NCI-H2029 treated with DMSO at 0.1 percent for 48 hours (cell line): ENCODE data around the gene CGA.
"Not testable (repeated sequence)": the region's sequence is repeated elsewhere in the genome, so short reads cannot be mapped to it uniquely, and the experiment has no call there.

Source experiments
- DNase-seq: peaks from one replicate; lab custom pipeline; 2025; lab: John Stamatoyannopoulos, UW

CGA gene

GRCh38 chr6:87095087-87095509 is at the start of gene CGA:
Gene CGA, minus strand, starts transcription at chr6:87095106. Its CDS starts 6,906 bp downstream, at chr6:87088200.
- DNase-seq: no peak

- not testable (repeated sequence) for DNase-seq
These were observed 45.0 kb upstream of the CGA start for GRCh38 chr6:87139927-87140326.

GRCh38 chr6:87139236-87139635 is 44.3 kb upstream of the CGA start:
- DNase-seq: peak; percentile 46

DNA sequence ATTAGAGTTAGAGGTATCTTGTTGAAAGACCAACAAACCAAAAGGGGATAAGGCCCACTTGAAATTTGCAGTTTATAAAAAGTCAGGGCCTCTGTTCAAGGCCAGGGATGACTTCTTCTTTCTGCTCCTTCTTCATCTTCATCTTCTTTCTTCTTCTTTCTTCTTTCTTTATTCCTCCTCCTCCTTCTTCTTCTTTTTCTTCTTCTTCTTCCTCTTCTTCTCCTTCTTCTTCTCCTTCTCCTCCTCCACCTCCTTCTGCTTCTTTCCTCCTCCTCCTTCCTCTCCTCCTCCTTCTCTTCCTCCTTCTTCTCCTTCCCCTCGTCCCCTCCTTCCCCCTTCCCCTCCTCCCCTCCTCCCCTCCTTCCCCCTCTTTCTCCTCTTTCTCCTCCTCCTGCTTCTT is 42.1 kb upstream of the CGA start:
- no peak for DNase-seq

GRCh38 chr6:87127737-87128136 is 32.8 kb upstream of the CGA start:
- no peak for DNase-seq

GRCh38 chr6:87126501-87126900 is 31.6 kb upstream of the CGA start:
- no peak for DNase-seq

DNA sequence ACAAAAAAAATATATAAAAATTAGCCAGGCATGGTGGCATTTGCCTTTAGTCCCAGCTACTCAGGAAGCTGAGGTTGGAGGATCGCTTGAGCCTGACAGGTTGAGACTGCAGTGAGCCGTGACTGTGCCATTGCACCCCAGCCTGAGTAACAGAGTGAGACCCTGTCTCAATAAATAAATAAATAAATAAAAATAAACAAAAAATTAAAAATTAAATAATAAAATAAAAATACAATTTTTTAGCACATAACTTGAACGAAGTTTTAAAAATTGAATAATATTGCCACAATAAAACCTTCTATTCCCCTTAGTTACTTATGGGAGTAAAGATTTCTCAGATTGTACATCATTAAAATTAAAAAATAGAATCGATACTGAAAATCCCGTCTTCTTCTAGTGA is 29.2 kb upstream of the CGA start:
- DNase-seq: no peak

- DNase-seq: no peak
These were observed 27.6 kb upstream of the CGA start for GRCh38 chr6:87122477-87122876.

- no peak for DNase-seq
These were observed 23.1 kb upstream of the CGA start for GRCh38 chr6:87118054-87118453.

- DNase-seq: no peak
These were observed 22.0 kb upstream of the CGA start for GRCh38 chr6:87116922-87117321.

DNA sequence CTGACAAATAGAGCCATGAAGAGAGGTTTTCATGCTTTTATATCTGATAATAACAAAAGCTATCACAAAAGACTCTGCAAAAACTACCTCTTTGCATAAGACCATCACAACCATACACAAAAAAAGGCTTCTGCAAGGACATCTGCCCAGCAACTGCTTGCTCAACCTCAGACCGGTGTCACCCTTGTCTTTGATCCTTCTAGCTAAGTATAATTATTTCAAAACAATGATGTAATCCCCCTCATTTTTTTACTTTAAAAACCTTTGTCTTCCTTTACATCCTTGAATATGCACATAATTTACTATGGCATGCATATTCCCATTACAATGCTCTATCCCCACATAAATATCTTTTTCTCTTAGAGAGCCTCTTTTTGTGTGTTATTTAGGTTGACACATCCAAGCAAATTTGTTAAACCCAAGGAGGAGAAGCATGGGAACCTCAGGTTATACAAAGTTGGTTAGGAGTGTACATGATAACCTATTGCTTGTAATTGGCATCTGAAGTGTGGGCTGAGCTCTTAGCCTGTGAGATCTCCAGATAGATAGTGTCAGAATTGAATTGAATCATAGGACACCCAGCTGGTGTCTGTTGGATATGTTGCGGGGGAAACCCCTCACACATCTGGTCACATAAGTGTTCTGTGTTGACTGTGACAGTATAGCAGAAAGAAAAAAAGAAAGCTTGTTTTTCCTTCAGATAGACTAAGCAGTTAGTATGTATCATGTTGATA is 20.7 kb upstream of the CGA start:
- DNase-seq: no peak

DNA sequence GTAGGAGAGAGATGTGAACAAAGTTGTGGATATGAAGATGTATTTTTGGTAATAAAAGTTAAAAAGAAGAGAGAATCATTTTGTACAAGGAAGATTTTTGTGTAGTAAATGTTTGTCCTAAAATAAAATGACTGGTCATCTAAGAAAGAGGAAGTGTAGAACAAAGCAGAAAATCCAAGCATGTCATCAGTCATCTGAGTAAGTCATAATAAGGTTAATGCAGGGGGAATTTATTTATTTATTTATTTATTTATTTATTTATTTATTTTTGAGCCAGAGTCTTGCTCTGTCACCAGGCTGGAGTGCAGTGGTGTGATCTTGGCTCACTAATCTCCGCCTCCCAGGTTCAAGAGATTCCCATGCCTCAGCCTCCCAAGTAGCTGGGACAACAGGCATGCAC is 15.7 kb upstream of the CGA start:
- DNase-seq: no peak

DNA sequence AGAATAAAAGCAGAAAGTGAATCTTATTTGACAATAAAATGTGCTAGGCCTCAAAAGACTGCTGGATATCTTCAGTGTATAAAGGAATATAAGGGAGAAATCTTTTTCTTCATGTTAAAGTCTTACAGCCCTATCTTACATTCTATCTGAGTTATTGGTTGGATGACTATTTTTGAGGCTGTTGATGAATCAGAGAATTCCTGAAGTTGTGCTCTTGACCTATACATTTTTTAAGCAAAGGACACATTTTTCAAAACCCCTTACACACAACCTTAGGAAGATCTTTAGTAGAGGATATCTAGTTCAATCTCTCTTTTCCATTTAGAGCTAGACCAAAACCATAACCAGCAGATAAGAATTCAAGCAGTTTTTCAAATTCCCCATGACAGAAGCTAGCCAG is 10.9 kb upstream of the CGA start:
- no peak for DNase-seq

GRCh38 chr6:87104667-87105066 is 9.8 kb upstream of the CGA start:
- DNase-seq: no peak

GRCh38 chr6:87103977-87104601 is 9.2 kb upstream of the CGA start:
- DNase-seq: no peak

- no peak for DNase-seq
These were observed 7.3 kb upstream of the CGA start for GRCh38 chr6:87102151-87102621.

GRCh38 chr6:87101067-87101466 is 6.2 kb upstream of the CGA start:
- DNase-seq: no peak

DNA sequence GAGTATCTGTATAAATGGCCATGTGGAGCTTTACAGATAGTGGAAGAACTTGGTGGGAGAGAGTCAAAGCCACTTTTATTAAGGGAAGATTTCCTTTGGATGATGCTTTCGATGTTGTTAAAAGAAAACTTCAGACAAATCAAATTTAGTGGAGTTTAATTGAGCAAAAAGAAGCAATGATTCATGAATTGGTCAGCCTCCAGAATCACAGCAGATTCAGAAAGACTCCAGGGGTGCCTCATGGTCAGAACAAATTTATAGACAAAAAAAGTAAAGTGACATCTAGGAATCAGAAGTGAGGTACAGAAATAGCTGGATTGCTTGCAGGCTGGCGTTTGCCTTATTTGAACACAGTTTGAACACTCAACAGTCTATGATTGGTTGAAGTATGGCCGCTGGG is 5.3 kb upstream of the CGA start:
- DNase-seq: no peak

DNA sequence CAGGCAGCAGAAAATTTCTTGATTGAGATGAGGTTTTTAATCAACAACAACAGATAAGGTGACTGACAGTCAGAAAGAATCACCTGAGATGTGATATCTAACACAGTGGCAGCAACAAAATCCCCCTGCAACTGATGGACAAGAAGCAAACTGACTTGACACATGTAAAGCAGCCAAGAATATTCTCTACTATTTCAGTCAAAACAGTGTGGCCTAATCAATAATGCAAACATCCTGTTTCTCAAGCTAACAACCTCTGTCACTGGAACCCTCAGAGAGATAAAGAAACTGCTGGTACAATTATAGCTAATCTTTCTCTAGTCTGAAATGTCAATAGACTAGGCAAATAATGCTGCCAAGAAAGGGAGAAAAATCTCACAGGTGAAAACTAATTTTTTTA is 4.6 kb upstream of the CGA start:
- DNase-seq: no peak

DNA sequence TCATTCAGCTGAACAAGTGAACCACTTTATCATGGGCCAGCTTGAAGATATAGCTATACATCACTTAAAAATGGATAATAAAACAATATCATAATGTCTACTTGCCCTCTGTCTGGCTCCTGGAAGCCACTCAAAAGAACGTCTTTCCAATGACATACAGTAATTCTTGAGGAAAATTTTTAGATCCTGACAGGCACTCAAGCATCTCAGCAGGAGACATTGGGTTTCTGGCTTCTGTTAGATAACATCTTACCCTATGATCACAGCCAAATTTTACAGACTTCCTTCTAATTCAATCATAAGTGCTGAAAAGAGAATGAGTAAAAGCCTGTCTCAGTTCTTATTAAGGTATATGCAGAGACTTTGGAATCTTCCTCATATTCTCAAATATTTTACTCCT is 330 bp downstream of the CGA start:
- no peak for DNase-seq

DNA sequence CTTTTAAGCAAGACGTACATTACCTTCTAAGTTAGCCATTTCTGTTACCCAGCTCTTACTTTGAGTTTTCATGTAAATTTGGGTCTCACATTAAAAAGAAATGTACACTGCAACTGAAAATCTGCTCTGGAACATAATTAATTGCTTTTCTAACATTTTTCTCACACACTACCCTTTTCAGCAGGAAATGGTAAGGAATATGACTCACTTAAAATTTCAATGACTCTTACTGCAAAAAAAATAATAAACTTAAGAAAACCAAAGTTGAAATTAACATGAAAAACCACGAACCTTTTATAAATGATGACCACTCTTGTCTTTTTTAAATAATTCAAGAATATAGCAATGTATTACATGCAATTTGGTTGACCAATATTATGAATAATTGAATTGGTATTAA is 1.3 kb downstream of the CGA start:
- no peak for DNase-seq

GRCh38 chr6:87093199-87093598 is 1.7 kb downstream of the CGA start:
- DNase-seq: no peak

DNA sequence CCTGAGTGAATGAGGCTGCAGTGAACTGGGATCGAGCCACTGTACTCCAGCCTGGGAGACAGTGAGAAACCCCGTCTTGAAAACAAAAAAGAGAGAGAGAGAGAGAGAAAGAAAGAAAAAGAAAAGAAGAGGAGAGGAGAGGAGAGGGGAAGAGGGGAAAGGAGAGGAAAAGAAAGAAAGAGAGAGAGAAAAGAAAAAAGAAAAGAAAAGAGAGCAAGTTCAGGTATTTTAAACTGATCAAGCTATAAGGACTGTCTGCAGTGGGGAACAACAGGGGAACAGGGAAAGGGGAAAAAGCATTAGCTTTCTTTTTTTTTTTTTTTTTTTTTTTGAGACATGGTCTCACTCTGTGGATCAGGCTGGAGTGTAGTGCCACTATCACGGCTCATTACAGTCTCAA is 2.5 kb downstream of the CGA start:
- DNase-seq: no peak

DNA sequence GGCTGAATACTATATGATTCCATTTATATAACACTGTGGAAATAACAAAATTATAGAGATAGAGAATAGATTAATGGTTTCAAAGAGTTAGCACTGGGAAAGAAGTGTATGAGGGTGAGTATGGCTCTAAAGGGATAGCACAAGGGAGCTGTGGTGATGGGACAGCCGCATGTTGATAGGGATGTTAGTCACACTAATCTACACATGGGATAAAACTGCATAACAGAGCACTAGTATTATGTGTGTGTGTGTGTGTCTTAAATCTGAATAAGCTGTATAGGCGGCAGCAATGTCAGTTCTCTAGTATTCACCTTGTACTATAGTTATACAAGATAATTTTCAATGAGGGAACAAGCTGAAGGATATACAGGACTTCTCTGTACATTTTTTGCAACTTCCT is 5.8 kb downstream of the CGA start:
- DNase-seq: no peak
